Mesenchymal stem cell (in vitro differentiated cells and primary cell): ENCODE data around the gene CLEC4G.
"Not testable (repeated sequence)": the region's sequence is repeated elsewhere in the genome, so short reads cannot be mapped to it uniquely, and the experiment has no call there.

ENCODE experiments used
- DNase-seq: peaks from one replicate; pipeline ENCODE4 v3.0.0-alpha.2; 2013
- H2AFZ ChIP-seq: one replicate; pipeline ENCODE4 v1.6.1; 2013; ENCODE audit warnings: low read depth, mild to moderate bottlenecking, control low read depth, inconsistent platforms, low read length, moderate library complexity
- H2AK5ac ChIP-seq: 2 replicates; pipeline ENCODE4 v1.6.1; 2013; ENCODE audit warnings: low read length, moderate library complexity, mild to moderate bottlenecking, inconsistent platforms; ENCODE audit not compliant: severe bottlenecking
- H2BK120ac ChIP-seq: one replicate; pipeline ENCODE4 v1.6.1; 2013; ENCODE audit warnings: low read depth, mild to moderate bottlenecking, inconsistent platforms, low read length, moderate library complexity
- H2BK12ac ChIP-seq, 2 experiments: one replicate each; pipeline ENCODE4 v1.6.1; 2013; ENCODE audit warnings: inconsistent platforms in 2 of 2, low read length in 2 of 2, mild to moderate bottlenecking in 2 of 2, moderate library complexity in 2 of 2, control low read depth in 1 of 2
- H2BK15ac ChIP-seq: one replicate; pipeline ENCODE4 v1.6.1; 2013; ENCODE audit warnings: mild to moderate bottlenecking, low read depth, inconsistent platforms; ENCODE audit not compliant: poor library complexity, severe bottlenecking
- H2BK5ac ChIP-seq: 2 replicates; pipeline ENCODE4 v1.6.1; 2013; ENCODE audit warnings: low read depth, mild to moderate bottlenecking, low read length, control low read depth, inconsistent platforms; ENCODE audit not compliant: poor library complexity, severe bottlenecking
- H3K14ac ChIP-seq, 2 experiments: one replicate each; pipeline ENCODE4 v1.6.1; 2013; ENCODE audit warnings: inconsistent platforms in 2 of 2, low read length in 2 of 2, control low read depth in 1 of 2, mild to moderate bottlenecking in 1 of 2, moderate library complexity in 1 of 2
- H3K18ac ChIP-seq, 2 experiments: one replicate each; pipeline ENCODE4 v1.6.1; 2013; ENCODE audit warnings: inconsistent platforms in 2 of 2, low read length in 2 of 2, control low read depth in 1 of 2, low read depth in 1 of 2, mild to moderate bottlenecking in 1 of 2
- H3K23ac ChIP-seq, 2 experiments: one replicate each; pipeline ENCODE4 v1.6.1; 2013; ENCODE audit warnings: inconsistent platforms in 2 of 2, low read length in 2 of 2, mild to moderate bottlenecking in 2 of 2, moderate library complexity in 2 of 2, control low read depth in 1 of 2
- H3K27ac ChIP-seq: 2 replicates; pipeline ENCODE4 v1.5.1; 2013; ENCODE audit warnings: mild to moderate bottlenecking, moderate library complexity, low read length, control low read depth, inconsistent platforms; ENCODE audit not compliant: poor library complexity, severe bottlenecking
- H3K27me3 ChIP-seq, 2 experiments: 2 replicates each; pipeline versions ENCODE4 v1.6.1 to v1.7.0; 2013; ENCODE audit warnings: low read length in 2 of 2, mild to moderate bottlenecking in 2 of 2, moderate library complexity in 2 of 2, control low read depth in 1 of 2, inconsistent platforms in 1 of 2; ENCODE audit not compliant: control insufficient read depth in 1 of 2, insufficient read depth in 1 of 2
- H3K36me3 ChIP-seq, 2 experiments: 2 replicates each; pipeline versions ENCODE4 v1.6.1 to v1.7.0; 2013; ENCODE audit warnings: low read length in 2 of 2, control low read depth in 1 of 2, inconsistent platforms in 1 of 2, low read depth in 1 of 2, mild to moderate bottlenecking in 1 of 2; ENCODE audit not compliant: insufficient read depth in 2 of 2, control insufficient read depth in 1 of 2
- H3K4ac ChIP-seq, 2 experiments: one replicate each; pipeline ENCODE4 v1.6.1; 2013; ENCODE audit warnings: inconsistent platforms in 2 of 2, low read length in 2 of 2, mild to moderate bottlenecking in 2 of 2, moderate library complexity in 2 of 2, control low read depth in 1 of 2, low read depth in 1 of 2
- H3K4me1 ChIP-seq: 2 replicates; pipeline ENCODE4 v1.6.1; 2013; ENCODE audit warnings: low read depth, low read length, control low read depth; ENCODE audit not compliant: control insufficient read depth, insufficient read depth
- H3K4me2 ChIP-seq: 2 replicates; pipeline ENCODE4 v1.6.1; 2013; ENCODE audit warnings: low read length, mild to moderate bottlenecking, inconsistent platforms; ENCODE audit not compliant: poor library complexity, severe bottlenecking
- H3K4me3 ChIP-seq, 2 experiments: 2 replicates each; pipeline versions ENCODE4 v1.5.1 to v1.7.0; 2013; ENCODE audit warnings: low read length in 2 of 2, mild to moderate bottlenecking in 2 of 2, control low read depth in 1 of 2, low read depth in 1 of 2; ENCODE audit not compliant: insufficient read depth in 1 of 2
- H3K79me1 ChIP-seq: replicated peaks from 2 replicates; pipeline ENCODE4 v1.6.1; 2013; ENCODE audit warnings: mild to moderate bottlenecking, control low read depth, low read length, inconsistent platforms; ENCODE audit not compliant: poor library complexity, severe bottlenecking
- H3K9ac ChIP-seq: 2 replicates; pipeline ENCODE4 v1.7.0; 2013; ENCODE audit warnings: mild to moderate bottlenecking, low read length, moderate library complexity
- H3K9me3 ChIP-seq: 2 replicates; pipeline ENCODE4 v1.7.0; 2013; ENCODE audit warnings: mild to moderate bottlenecking, low read length; ENCODE audit not compliant: control insufficient read depth
- H4K8ac ChIP-seq: one replicate; pipeline ENCODE4 v1.6.1; 2013; ENCODE audit warnings: inconsistent platforms, mild to moderate bottlenecking, low read length, moderate library complexity
- H4K91ac ChIP-seq: one replicate; pipeline ENCODE4 v1.6.1; 2013; ENCODE audit warnings: mild to moderate bottlenecking, low read length, inconsistent platforms
- WGBS: methylation state at CpG from one replicate; pipeline ENCODE4 v1.1.7; 2013; ENCODE audit warnings: mixed read lengths; 5-methylcytosine and 5-hydroxymethylcytosine counted together

The CLEC4G gene

GRCh38 chr19:7764157-7764556 lies 32.2 kb upstream of the CLEC4G start:
- peaks cover 12 to 42% of the 10 kb centered on the region in 2 experiments for H3K27me3 ChIP-seq
- not testable (repeated sequence) for H3K9me3 ChIP-seq, H4K8ac ChIP-seq, H3K27ac ChIP-seq, H2BK5ac ChIP-seq, H3K36me3 ChIP-seq, H3K4me2 ChIP-seq, DNase-seq, H3K4ac ChIP-seq, H4K91ac ChIP-seq, H3K4me3 ChIP-seq, H2AK5ac ChIP-seq, H3K4me1 ChIP-seq, H2AFZ ChIP-seq, H2BK120ac ChIP-seq, H3K18ac ChIP-seq, H2BK15ac ChIP-seq, H3K14ac ChIP-seq, H3K9ac ChIP-seq, H2BK12ac ChIP-seq, H3K23ac ChIP-seq, H3K79me1 ChIP-seq
- WGBS, result 57% methylated on average over 2 of the region's 3 CpGs

DNA sequence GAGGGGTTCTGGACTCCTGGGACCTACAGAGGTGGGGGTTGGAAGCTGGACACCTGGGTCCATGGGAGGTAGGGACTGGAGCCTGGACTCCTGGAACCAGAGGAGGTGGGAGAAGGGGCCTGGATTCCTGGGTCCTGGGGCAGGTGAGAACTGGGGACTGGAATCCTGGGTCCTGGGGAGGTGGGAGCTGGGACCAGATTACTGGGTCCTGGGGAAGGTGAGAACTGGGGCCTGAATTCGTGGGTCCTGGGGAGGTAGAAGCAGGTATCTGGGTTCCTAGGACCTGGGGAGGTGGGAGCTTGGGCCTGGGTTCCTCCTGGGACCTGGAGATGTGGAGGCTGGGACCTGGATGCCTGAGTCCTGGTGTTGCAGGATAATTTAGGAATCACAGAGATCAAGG lies 31.8 kb upstream of the CLEC4G start:
- no peak overlapping the region for H3K23ac ChIP-seq
- H3K14ac ChIP-seq, result no peak overlapping the region
- no peak overlapping the region for H4K91ac ChIP-seq
- no peak overlapping the region for H2BK120ac ChIP-seq
- no peak overlapping the region for H2AFZ ChIP-seq
- H3K79me1 ChIP-seq, result no peaks in the 10 kb centered on the region
- H2BK12ac ChIP-seq, result no peak overlapping the region
- 10% methylated on average over 1 of the region's 1 CpG for WGBS
- H3K4ac ChIP-seq, result no peak overlapping the region
- no peak overlapping the region for H3K4me3 ChIP-seq
- no peak overlapping the region for H2BK5ac ChIP-seq
- H2BK15ac ChIP-seq, result no peak overlapping the region
- peaks cover 12 to 37% of the 10 kb centered on the region in 2 experiments for H3K27me3 ChIP-seq
- H3K9ac ChIP-seq, result no peak overlapping the region
- H3K18ac ChIP-seq, result no peak overlapping the region
- H4K8ac ChIP-seq, result no peak overlapping the region
- no peak for DNase-seq
- no peaks in the 10 kb centered on the region for H3K36me3 ChIP-seq
- no peak overlapping the region for H3K27ac ChIP-seq
- no peaks in the 10 kb centered on the region for H3K4me1 ChIP-seq
- no peak overlapping the region for H2AK5ac ChIP-seq
- peaks cover 4% of the 10 kb centered on the region for H3K9me3 ChIP-seq
- no peak overlapping the region for H3K4me2 ChIP-seq

- Histone ChIP-seq H2BK15ac (no peak within 1 kb of the TSS), H3K27ac (no peak within 1 kb of the TSS), H3K27me3 (peaks cover 10 to 30% of the 10 kb centered on the region in 2 experiments), H3K4me3 (no peak within 1 kb of the TSS), H3K4me1 (no peaks in the 10 kb centered on the region), H2BK120ac (no peak within 1 kb of the TSS), H3K9ac (no peak within 1 kb of the TSS), H3K23ac (no peak within 1 kb of the TSS), H3K79me1 (no peaks in the 10 kb centered on the region), H4K8ac (no peak within 1 kb of the TSS), H3K9me3 (peaks cover 8% of the 10 kb centered on the region), H2BK5ac (no peak within 1 kb of the TSS), H3K18ac (no peak within 1 kb of the TSS), H3K4ac (no peak within 1 kb of the TSS), H2AK5ac (no peak within 1 kb of the TSS), H3K4me2 (no peak within 1 kb of the TSS), H3K14ac (no peak within 1 kb of the TSS), H2AFZ (no peak within 1 kb of the TSS), H3K36me3 (no peaks in the 10 kb centered on the region), H4K91ac (no peak within 1 kb of the TSS), H2BK12ac (no peak within 1 kb of the TSS)
- 73% methylated on average over 8 of the region's 8 CpGs for WGBS
- DNase-seq, result no peak
These were observed 30.9 kb upstream of the CLEC4G start, which contains the start of gene CLEC4M for GRCh38 chr19:7762719-7763293. Gene CLEC4M (plus strand): TSS chr19:7763243. CDS start chr19:7763267, 24 bp downstream.

- Histone ChIP-seq H3K79me1 (no peaks in the 10 kb centered on the region), H2AFZ (no peak overlapping the region), H2BK12ac (no peak overlapping the region), H2AK5ac (no peak overlapping the region), H3K27ac (no peak overlapping the region), H4K8ac (no peak overlapping the region), H4K91ac (no peak overlapping the region), H3K18ac (no peak overlapping the region), H2BK15ac (no peak overlapping the region), H2BK5ac (no peak overlapping the region), H3K9me3 (peaks cover 25% of the 10 kb centered on the region), H3K9ac (no peak overlapping the region), H3K4me2 (no peak overlapping the region), H3K27me3 (peaks cover 0 to 13% of the 10 kb centered on the region in 2 experiments), H3K4me1 (no peaks in the 10 kb centered on the region), H3K14ac (no peak overlapping the region), H3K4me3 (no peak overlapping the region), H3K36me3 (no peaks in the 10 kb centered on the region), H3K23ac (no peak overlapping the region), H2BK120ac (no peak overlapping the region), H3K4ac (no peak overlapping the region)
- no CpG with 5 or more reads among the region's 1 CpG for WGBS
- no peak for DNase-seq
These were observed 27.2 kb upstream of the CLEC4G start for GRCh38 chr19:7759156-7759555.
